GM12878 (cell line): Measurements from ENCODE around the gene MRPL23. TPM values are rescaled to one million over a fixed set of nuclear protein-coding genes. Genes with fewer than 3 reads are reported as not detected.

Experiments
- ATAC-seq: fragments of 200-7000 bp; cut with Tn5 transposase; 3 replicates; pipeline ENCODE4 v1.9.1; 2020; ENCODE audit warnings: mild to moderate bottlenecking, moderate library complexity
- BruUV-seq: library from RNA; stranded (reverse); fragments of 400-500 nt; replicated peaks from 2 replicates; lab custom pipeline; 2021; lab: Mats Ljungman, UMichigan
- CTCF ChIA-PET: fragments of 300-600 bp; sonication (Branson Sonifier 250); formaldehyde crosslinking; extraction: SDS; loops from one replicate; lab custom pipeline; 2021; ENCODE audit warnings: inconsistent platforms; lab: Yijun Ruan, JAX
- POLR2A ChIA-PET: fragments of 350-600 bp; formaldehyde crosslinking; extraction: SDS; loops from one replicate; lab custom pipeline; 2021; ENCODE audit warnings: inconsistent platforms; lab: Charles Lee
- RAD21 ChIA-PET: fragments of 300-600 bp; sonication (Branson Sonifier 250); formaldehyde crosslinking; loops from one replicate; lab custom pipeline; 2023; ENCODE audit warnings: antibody characterized with exemption; ENCODE audit not compliant: unreplicated experiment; lab: Charles Lee
- SMC1A ChIA-PET: fragments of 300-600 bp; sonication (Branson Sonifier 250); formaldehyde crosslinking; loops from one replicate; lab custom pipeline; 2023; ENCODE audit not compliant: unreplicated experiment, uncharacterized antibody; lab: Charles Lee
- DNase-seq: peaks from one replicate; pipeline ENCODE4 v3.0.0-alpha.2; 2011; ENCODE audit warnings: low read depth, low spot score
- FAIRE-seq: peaks from 3 replicates; lab custom pipeline; 2011; peaks lifted over from hg19 to GRCh38; lab: Jason Lieb, UNC
- H2AFZ ChIP-seq: 2 replicates; pipeline ENCODE4 v1.6.0; 2011; ENCODE audit warnings: low read depth, low read length, control low read depth; ENCODE audit not compliant: control insufficient read depth
- H3K27ac ChIP-seq: 2 replicates; pipeline ENCODE4 v1.5.1; 2011; ENCODE audit warnings: control low read depth; ENCODE audit not compliant: control insufficient read depth, insufficient read depth
- H3K27me3 ChIP-seq, 2 experiments: replicated peaks in 1 of 2; 2 replicates each; pipeline versions ENCODE4 v1.6.0 to v1.6.1; 2011; ENCODE audit warnings: low read length in 1 of 2; ENCODE audit not compliant: control insufficient read depth in 2 of 2, insufficient read depth in 2 of 2
- H3K36me3 ChIP-seq, 2 experiments: 2 replicates each; pipeline ENCODE4 v1.5.1; 2011; ENCODE audit warnings: low read length in 1 of 2; ENCODE audit not compliant: control insufficient read depth in 2 of 2, insufficient read depth in 2 of 2
- H3K4me1 ChIP-seq: 2 replicates; pipeline ENCODE4 v1.6.1; 2011; ENCODE audit warnings: mild to moderate bottlenecking, low read length, moderate library complexity, mixed read lengths; ENCODE audit not compliant: control insufficient read depth, insufficient read depth
- H3K4me2 ChIP-seq: 2 replicates; pipeline ENCODE4 v1.6.0; 2011; ENCODE audit warnings: control low read depth; ENCODE audit not compliant: control insufficient read depth, insufficient read depth
- H3K4me3 ChIP-seq: fragments of 200-600 bp; sonication (generic); 2 replicates; pipeline ENCODE4 v1.5.1; 2016
- H3K79me2 ChIP-seq: 2 replicates; pipeline ENCODE4 v1.6.0; 2011; ENCODE audit warnings: low read length; ENCODE audit not compliant: control insufficient read depth, insufficient read depth
- H3K9ac ChIP-seq: 2 replicates; pipeline ENCODE4 v1.8.0; 2011; ENCODE audit warnings: low read length, control low read depth, mixed read lengths; ENCODE audit not compliant: control insufficient read depth, insufficient read depth
- H3K9me3 ChIP-seq: replicated peaks from 3 replicates; pipeline ENCODE4 v1.5.1; 2011; ENCODE audit warnings: mild to moderate bottlenecking, low read length; ENCODE audit not compliant: control insufficient read depth, insufficient read depth
- H4K20me1 ChIP-seq: 2 replicates; pipeline ENCODE4 v1.6.0; 2011; ENCODE audit not compliant: control insufficient read depth, insufficient read depth
- ATF7 ChIP-seq: fragments of 450-650 bp; IDR thresholded peaks from 2 replicates; pipeline ENCODE4 v1.6.1; 2016; ENCODE audit warnings: low read depth, mild to moderate bottlenecking
- BRCA1 ChIP-seq: IDR thresholded peaks from 2 replicates; pipeline ENCODE4 v1.6.1; 2011; ENCODE audit warnings: low read depth, low read length, improper control_type of control experiment
- CHD2 ChIP-seq: IDR thresholded peaks from 2 replicates; pipeline ENCODE4 v1.6.1; 2011; ENCODE audit warnings: low read depth, low read length, improper control_type of control experiment, borderline replicate concordance
- CREM ChIP-seq: IDR thresholded peaks from 2 replicates; pipeline ENCODE4 v1.6.1; 2014; ENCODE audit warnings: antibody characterized with exemption, low read depth
- EP300 ChIP-seq, 2 experiments: fragments of 150-350 bp in 1 of 2; IDR thresholded peaks; 2 replicates each; pipeline ENCODE4 v1.6.1; 2011 to 2012; ENCODE audit warnings: low read depth in 2 of 2, low read length in 2 of 2, borderline replicate concordance in 1 of 2, improper control_type of control experiment in 1 of 2, inconsistent platforms in 1 of 2; ENCODE audit not compliant: control insufficient read depth in 1 of 2
- EZH2 ChIP-seq: IDR thresholded peaks from 2 replicates; pipeline ENCODE4 v1.6.1; 2012; ENCODE audit warnings: low read depth, mild to moderate bottlenecking, control low read depth, inconsistent platforms, low read length, borderline replicate concordance; ENCODE audit not compliant: control insufficient read depth
- FOXK2 ChIP-seq: fragments of 450-650 bp; IDR thresholded peaks from 2 replicates; pipeline ENCODE4 v1.6.1; 2017; ENCODE audit warnings: mild to moderate bottlenecking, moderate library complexity
- HDAC6 ChIP-seq: fragments of 200-600 bp; sonication (generic); IDR thresholded peaks from one replicate; pipeline ENCODE4 v1.8.0; 2017; ENCODE audit warnings: antibody characterized with exemption; ENCODE audit not compliant: unreplicated experiment
- JUNB ChIP-seq: IDR thresholded peaks from 2 replicates; pipeline ENCODE4 v1.6.1; 2016; ENCODE audit warnings: antibody characterized with exemption, mild to moderate bottlenecking
- NKRF ChIP-seq: fragments of 450-650 bp; conservative IDR thresholded peaks from 2 replicates; pipeline ENCODE4 v1.6.1; 2017; ENCODE audit warnings: mild to moderate bottlenecking, moderate library complexity
- POLR2AphosphoS2 ChIP-seq: IDR thresholded peaks from 2 replicates; pipeline ENCODE4 v1.6.1; 2011; ENCODE audit warnings: low read depth, mild to moderate bottlenecking, low read length, improper control_type of control experiment, moderate library complexity
- RCOR1 ChIP-seq: conservative IDR thresholded peaks from 2 replicates; pipeline ENCODE4 v1.6.1; 2012; ENCODE audit warnings: low read depth, low read length, improper control_type of control experiment
- TAF1 ChIP-seq: IDR thresholded peaks from 2 replicates; pipeline ENCODE4 v1.6.1; 2011; ENCODE audit warnings: mild to moderate bottlenecking, low read depth, low read length, borderline replicate concordance
- TCF12 ChIP-seq: IDR thresholded peaks from 2 replicates; pipeline ENCODE4 v1.6.1; 2011; ENCODE audit warnings: low read depth, mild to moderate bottlenecking, low read length
- USF2 ChIP-seq: IDR thresholded peaks from 2 replicates; pipeline ENCODE4 v1.6.1; 2011; ENCODE audit warnings: low read depth, low read length, improper control_type of control experiment, borderline replicate concordance
- ZNF592 ChIP-seq: fragments of 450-650 bp; IDR thresholded peaks from 2 replicates; pipeline ENCODE4 v1.6.1; 2017; ENCODE audit warnings: mild to moderate bottlenecking, moderate library complexity
- ZSCAN29 ChIP-seq: fragments of 450-650 bp; IDR thresholded peaks from 2 replicates; pipeline ENCODE4 v1.6.1; 2017; ENCODE audit warnings: mild to moderate bottlenecking, moderate library complexity
- WGBS: methylation state at CpG from one replicate; pipeline ENCODE4 v1.1.6; 2016; ENCODE audit warnings: low lambda C conversion rate; ENCODE audit not compliant: insufficient replicate concordance, insufficient coverage; ENCODE audit errors: missing lambda C conversion rate; 5-methylcytosine and 5-hydroxymethylcytosine counted together
- in situ Hi-C: fragments of 300-500 bp; cut with MboI; formaldehyde crosslinking; loops from 9 replicates; pipeline ENCODE4 v1.14.3; 2018; ENCODE audit warnings: mixed read lengths
- intact Hi-C: fragments of 100-400 bp; cut with micrococcal nuclease; formaldehyde crosslinking; loops from one replicate; pipeline ENCODE4 v1.14.2; 2022; ENCODE audit not compliant: unreplicated experiment
- polyA plus RNA-seq, 11 experiments: library from polyadenylated mRNA; depleted of rRNA in 4 of 11; unstranded in 6 of 11; stranded (reverse) in 5 of 11; fragments of >200 nt; fragmentation: Nextera tagmentation in 4 of 11; fragmentation: Illumina TruSeq in 1 of 11; extraction: Ambion mirVana in 4 of 11; extraction: Trizol in 1 of 11; gene quantifications; 1 replicate in 1 of 11; 2 replicates in 10 of 11; pipeline versions ENCODE4 v1.2.1 to v1.2.3, GENCODE V29; 2011 to 2016; ENCODE audit warnings: inconsistent platforms in 2 of 11, missing spikeins in 2 of 11, low read depth in 1 of 11
- total RNA-seq, 4 experiments: library from RNA; depleted of rRNA in 3 of 4; stranded (reverse); fragments of >200 nt in 3 of 4; fragmentation: Illumina TruSeq in 1 of 4; extraction: Trizol in 1 of 4; gene quantifications; 2 replicates each; pipeline versions ENCODE4 v1.2.1 to v1.2.3, GENCODE V29; 2013 to 2021

Gene MRPL23
- total and polyA plus RNA-seq, 10 of the 15 experiments (the other 5 are each of a cell fraction or from before 2014, with no cell fraction given), result 1.6 to 207 (median 126) TPM

GRCh38 chr11:1928470-1928890 is 18.7 kb upstream of the MRPL23 start (continued):
- TF ChIP-seq USF2 (no peak), BRCA1 (no peak), HDAC6 (no peak)
- TF ChIP-seq, all 136 proteins: peak for 0

GRCh38 chr11:1928891-1929541 is 18.1 kb upstream of the MRPL23 start:
- Histone ChIP-seq H2AFZ (no peak overlapping the region), H3K9ac (no peak overlapping the region), H3K4me3 (no peak overlapping the region), H3K27me3 (no peaks in the 10 kb centered on the region; a peak in 2 of 4 replicates), H4K20me1 (no peaks in the 10 kb centered on the region), H3K4me2 (no peak overlapping the region), H3K79me2 (no peaks in the 10 kb centered on the region), H3K36me3 (no peaks in the 10 kb centered on the region), H3K27ac (no peak overlapping the region), H3K9me3 (no peaks in the 10 kb centered on the region), H3K4me1 (no peaks in the 10 kb centered on the region)
- FAIRE-seq (no peak), ATAC-seq (no peak), DNase-seq (no peak)
- no TSS peak for BruUV-seq
- RAD21 ChIA-PET, result no interaction called here
- intact Hi-C loops (no loop called here), in situ Hi-C loops (no loop called here)
- SMC1A ChIA-PET, result no interaction called here
- WGBS, result 69% methylated on average over 25 of the region's 35 CpGs
- CTCF ChIA-PET, result no interaction called here
- POLR2A ChIA-PET, result no interaction called here
- TF ChIP-seq CREM, result no peak
- no peak for TF ChIP-seq EP300 (IDR thresholded peaks at IDR 0.05; ENCODE audit: borderline replicate concordance in 1 of 2, control insufficient read depth in 1 of 2, low read depth in 2 of 2, low read length in 2 of 2)
- TF ChIP-seq POLR2AphosphoS2, result no peak
- TF ChIP-seq JUNB, result no peak
- no peak for TF ChIP-seq RCOR1
- TF ChIP-seq TCF12, result no peak
- TF ChIP-seq TAF1, result no peak
- TF ChIP-seq FOXK2, result no peak
- no peak for TF ChIP-seq CHD2
- TF ChIP-seq EZH2, result no peak
- no peak for TF ChIP-seq ATF7
- TF ChIP-seq ZNF592, result no peak
- no peak for TF ChIP-seq NKRF
- no peak for TF ChIP-seq ZSCAN29
